K562 (cell line): Measurements from ENCODE around the gene ERGIC1. TPM values are rescaled to one million over a fixed set of nuclear protein-coding genes. Genes with fewer than 3 reads are reported as not detected.

ENCODE experiments used
- ATAC-seq: fragments of 200-7000 bp; cut with Tn5 transposase; 3 replicates; pipeline ENCODE4 v1.9.1; 2020; ENCODE audit warnings: moderate library complexity
- BruUV-seq: library from RNA; stranded (reverse); fragments of 400-500 nt; replicated peaks from 2 replicates; lab custom pipeline; 2021; lab: Mats Ljungman, UMichigan
- CTCF ChIA-PET: fragments of 300-600 bp; formaldehyde crosslinking; extraction: SDS; loops from one replicate; lab custom pipeline; 2021; ENCODE audit warnings: low intra/inter-chr PET ratio; lab: Yijun Ruan, JAX
- POLR2A ChIA-PET: fragments of 300-600, 350-650 bp; sonication (Branson Sonifier 250); formaldehyde crosslinking; extraction: SDS; loops from one replicate; lab custom pipeline; 2021; ENCODE audit warnings: antibody characterized with exemption, inconsistent platforms; lab: Yijun Ruan, JAX
- DNase-seq, 4 experiments: peaks; one replicate each; pipeline versions ENCODE4 v3.0.0 to v3.0.0-alpha.2; 2011 to 2018; ENCODE audit warnings: low spot score in 3 of 4, mixed read lengths in 3 of 4; ENCODE audit errors: extremely low read depth in 1 of 4
- FAIRE-seq: peaks from 2 replicates; lab custom pipeline; 2011; peaks lifted over from hg19 to GRCh38; lab: Jason Lieb, UNC
- H2AFZ ChIP-seq: 2 replicates; pipeline ENCODE4 v1.6.0; 2011; ENCODE audit warnings: low read depth, low read length, control low read depth, inconsistent platforms
- H3K27ac ChIP-seq: fragments of 200-600 bp; 3 replicates; pipeline ENCODE4 v1.8.0; 2011; ENCODE audit warnings: low read depth, mild to moderate bottlenecking, control low read depth, inconsistent platforms, low read length, moderate library complexity, mixed read lengths; ENCODE audit errors: extremely low read depth
- H3K27me3 ChIP-seq, 2 experiments: fragments of 300-600 bp in 1 of 2; 2 replicates in 1 of 2; 3 replicates in 1 of 2; pipeline versions ENCODE4 v1.6.0 to v1.8.0; 2011; ENCODE audit warnings: inconsistent platforms in 2 of 2, low read length in 2 of 2, mild to moderate bottlenecking in 1 of 2, mixed read lengths in 1 of 2, moderate library complexity in 1 of 2; ENCODE audit not compliant: control insufficient read depth in 2 of 2, insufficient read depth in 2 of 2
- H3K36me3 ChIP-seq: fragments of 300-600 bp; 3 replicates; pipeline ENCODE4 v1.8.0; 2011; ENCODE audit warnings: mild to moderate bottlenecking, low read length, inconsistent platforms; ENCODE audit not compliant: control insufficient read depth, insufficient read depth
- H3K4me1 ChIP-seq, 2 experiments: fragments of 200-600 bp in 1 of 2; replicated peaks in 1 of 2; 2 replicates in 1 of 2; 3 replicates in 1 of 2; pipeline versions ENCODE4 v1.5.1 to v1.8.0; 2011; ENCODE audit warnings: inconsistent platforms in 2 of 2, low read length in 2 of 2, mild to moderate bottlenecking in 1 of 2, mixed read lengths in 1 of 2, moderate library complexity in 1 of 2; ENCODE audit not compliant: control insufficient read depth in 2 of 2, insufficient read depth in 2 of 2
- H3K4me2 ChIP-seq: 2 replicates; pipeline ENCODE4 v1.6.1; 2011; ENCODE audit warnings: low read length, control low read depth, inconsistent platforms, mixed read lengths; ENCODE audit not compliant: insufficient read depth
- H3K4me3 ChIP-seq: fragments of 200-600 bp; sonication (generic), shearing (Covaris generic); 2 replicates; pipeline ENCODE4 v1.5.1; 2016; ENCODE audit warnings: control low read depth, inconsistent platforms
- H3K79me2 ChIP-seq: fragments of 200-600 bp; 3 replicates; pipeline ENCODE4 v1.8.0; 2011; ENCODE audit warnings: low read length, inconsistent platforms; ENCODE audit not compliant: control insufficient read depth, insufficient read depth
- H3K9ac ChIP-seq, 2 experiments: 2 replicates each; pipeline versions ENCODE4 v1.6.0 to v1.6.1; 2011; ENCODE audit warnings: low read depth in 2 of 2, low read length in 2 of 2, control low read depth in 1 of 2, inconsistent platforms in 1 of 2, mild to moderate bottlenecking in 1 of 2, mixed read lengths in 1 of 2; ENCODE audit not compliant: insufficient read depth in 1 of 2
- H3K9me1 ChIP-seq: one replicate; pipeline ENCODE4 v1.6.0; 2011; ENCODE audit warnings: inconsistent platforms, mild to moderate bottlenecking, low read length, moderate library complexity; ENCODE audit not compliant: control insufficient read depth, insufficient read depth
- H3K9me3 ChIP-seq: replicated peaks from 2 replicates; pipeline ENCODE4 v1.5.1; 2011; ENCODE audit warnings: low read depth, low read length, inconsistent platforms; ENCODE audit not compliant: control insufficient read depth, insufficient read depth
- H4K20me1 ChIP-seq: replicated peaks from 2 replicates; pipeline ENCODE4 v1.6.1; 2011; ENCODE audit warnings: low read length, inconsistent platforms, mixed read lengths; ENCODE audit not compliant: control insufficient read depth, insufficient read depth
- SMC3 ChIP-seq: conservative IDR thresholded peaks from 2 replicates; pipeline ENCODE4 v1.6.1; 2011; ENCODE audit warnings: low read depth, low read length, improper control_type of control experiment; ENCODE audit not compliant: insufficient read depth
- WGBS: fragments of 100-300 bp; shearing (Covaris generic); methylation state at CpG from one replicate; pipeline ENCODE4 v1.1.6; 2016; ENCODE audit warnings: low coverage, mixed read lengths; ENCODE audit not compliant: insufficient coverage; ENCODE audit errors: missing lambda C conversion rate; 5-methylcytosine and 5-hydroxymethylcytosine counted together
- in situ Hi-C: fragments of 300-500 bp; cut with MboI; formaldehyde crosslinking; loops from 4 replicates; pipeline ENCODE4 v1.15.0; 2018; ENCODE audit warnings: inconsistent platforms, mixed read lengths
- intact Hi-C: fragments of 100-400 bp; cut with micrococcal nuclease; formaldehyde crosslinking; loops from 2 replicates; pipeline ENCODE4 v1.14.2; 2022
- polyA plus RNA-seq, 8 experiments: library from polyadenylated mRNA; depleted of rRNA in 4 of 8; stranded (reverse) in 5 of 8; unstranded in 3 of 8; fragments of >200 nt; fragmentation: Nextera tagmentation in 2 of 8; fragmentation: Illumina TruSeq in 1 of 8; extraction: Ambion mirVana in 2 of 8; extraction: Trizol in 1 of 8; gene quantifications; 2 replicates each; pipeline versions ENCODE4 v1.2.1 to v1.2.3, GENCODE V29; 2011 to 2014; ENCODE audit warnings: inconsistent platforms in 1 of 8, missing spikeins in 1 of 8
- total RNA-seq, 7 experiments: library from RNA; depleted of rRNA in 6 of 7; stranded (reverse); fragments of >200 nt in 6 of 7; fragmentation: Illumina TruSeq in 2 of 7; extraction: Trizol in 2 of 7; gene quantifications; 2 replicates each; pipeline versions ENCODE4 v1.2.1 to v1.2.3, GENCODE V29; 2011 to 2021; ENCODE audit warnings: low replicate concordance in 1 of 7
- TF ChIP-seq, protein P1 (sequence below): fragments of 450-650 bp; IDR thresholded peaks from one replicate; pipeline ENCODE4 v1.6.1; 2018; ENCODE audit warnings: mild to moderate bottlenecking, moderate library complexity; ENCODE audit not compliant: partially characterized antibody

The ERGIC1 gene
- total and polyA plus RNA-seq, 9 of the 15 experiments (the other 6 are each of a cell fraction or from before 2014, with no cell fraction given), result 5.5 to 68.4 (median 36.4) TPM

GRCh38 chr5:172870715-172871461 is 36.8 kb downstream of the ERGIC1 start (continued):
- TF ChIP-seq, protein P1, sequence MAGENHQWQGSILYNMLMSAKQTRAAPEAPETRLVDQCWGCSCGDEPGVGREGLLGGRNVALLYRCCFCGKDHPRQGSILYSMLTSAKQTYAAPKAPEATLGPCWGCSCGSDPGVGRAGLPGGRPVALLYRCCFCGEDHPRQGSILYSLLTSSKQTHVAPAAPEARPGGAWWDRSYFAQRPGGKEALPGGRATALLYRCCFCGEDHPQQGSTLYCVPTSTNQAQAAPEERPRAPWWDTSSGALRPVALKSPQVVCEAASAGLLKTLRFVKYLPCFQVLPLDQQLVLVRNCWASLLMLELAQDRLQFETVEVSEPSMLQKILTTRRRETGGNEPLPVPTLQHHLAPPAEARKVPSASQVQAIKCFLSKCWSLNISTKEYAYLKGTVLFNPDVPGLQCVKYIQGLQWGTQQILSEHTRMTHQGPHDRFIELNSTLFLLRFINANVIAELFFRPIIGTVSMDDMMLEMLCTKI, result no peak

GRCh38 chr5:172871536-172871935 is 37.5 kb downstream of the ERGIC1 start:
- H3K4me3 ChIP-seq, result no peak overlapping the region
- H3K27me3 ChIP-seq, result no peaks in the 10 kb centered on the region; a peak in 1 of 5 replicates
- ATAC-seq (no peak), FAIRE-seq (no peak), DNase-seq (no peak)
- WGBS, result 67% methylated on average over 3 of the region's 3 CpGs
- no peaks in the 10 kb centered on the region for H3K9me3 ChIP-seq
- CTCF ChIA-PET, result no interaction called here
- no peak for TF ChIP-seq SMC3
- peaks cover 21% of the 10 kb centered on the region for H4K20me1 ChIP-seq
- H3K4me2 ChIP-seq, result no peak overlapping the region
- in situ Hi-C loops, result no loop called here
- BruUV-seq, result no TSS peak
- H3K27ac ChIP-seq, result no peak overlapping the region
- POLR2A ChIA-PET, result interaction anchor here (0.6 to 1.6 kb wide), 2 partner anchors 66 to 100 kb away, joined by 3 to 6 read pairs; partner anchors contain the start of gene DUSP1
- no peak overlapping the region for H3K9ac ChIP-seq
- peaks cover 14 to 19% of the 10 kb centered on the region in 2 experiments for H3K4me1 ChIP-seq
- no peaks in the 10 kb centered on the region for H3K9me1 ChIP-seq
- H2AFZ ChIP-seq, result no peak overlapping the region
- H3K79me2 ChIP-seq, result no peaks in the 10 kb centered on the region
- intact Hi-C loops, result no loop called here
- H3K36me3 ChIP-seq, result no peaks in the 10 kb centered on the region
